NCI-H774 (cell line): ENCODE results near the gene MYH6.
"Not testable (repeated sequence)": the region's sequence is repeated elsewhere in the genome, so short reads cannot be mapped to it uniquely, and the experiment has no call there.

Experiments used
- DNase-seq: peaks from one replicate; lab custom pipeline; 2025; lab: John Stamatoyannopoulos, UW

The MYH6 gene

GRCh38 chr14:23435543-23436326, 27.7 kb upstream of the MYH6 start, which contains the start of gene MYH7:
MYH7 (minus strand) TSS chr14:23435660; CDS start chr14:23433732, 1,928 bp downstream.
- no peak for DNase-seq

DNA sequence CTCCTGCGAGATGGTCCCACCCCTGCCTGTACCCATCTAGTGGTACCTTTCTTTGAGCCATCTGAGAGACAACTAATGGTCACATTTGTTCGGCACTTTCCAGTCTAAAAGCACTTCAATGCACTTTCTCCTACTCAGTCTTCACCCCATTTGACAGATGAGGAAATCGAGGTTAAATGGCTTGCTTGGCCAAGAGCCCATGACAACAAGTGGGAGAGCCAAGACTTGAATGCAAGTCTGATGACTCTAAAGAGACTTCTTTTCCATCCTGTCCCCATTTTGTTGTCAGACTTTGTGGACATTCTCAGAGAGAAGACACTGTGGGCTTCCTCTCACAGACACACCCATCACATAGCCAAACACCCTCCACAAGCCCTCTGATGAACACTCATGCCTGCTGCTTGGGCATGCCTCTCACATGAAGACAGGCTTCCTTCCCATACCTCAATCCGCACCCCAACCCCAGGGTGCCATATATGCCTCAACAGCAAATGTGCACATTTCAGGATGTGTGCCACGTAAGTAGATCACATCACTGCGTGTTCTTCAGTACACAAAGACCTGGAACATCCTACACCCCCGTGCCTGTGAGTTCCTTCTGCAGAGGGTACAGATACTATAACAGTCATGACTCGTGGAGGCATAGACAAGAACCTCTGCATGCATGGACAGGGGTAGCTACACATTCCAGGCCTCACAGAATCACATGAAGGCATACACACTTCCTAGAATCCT, 26.6 kb upstream of the MYH6 start:
- DNase-seq: no peak

DNA sequence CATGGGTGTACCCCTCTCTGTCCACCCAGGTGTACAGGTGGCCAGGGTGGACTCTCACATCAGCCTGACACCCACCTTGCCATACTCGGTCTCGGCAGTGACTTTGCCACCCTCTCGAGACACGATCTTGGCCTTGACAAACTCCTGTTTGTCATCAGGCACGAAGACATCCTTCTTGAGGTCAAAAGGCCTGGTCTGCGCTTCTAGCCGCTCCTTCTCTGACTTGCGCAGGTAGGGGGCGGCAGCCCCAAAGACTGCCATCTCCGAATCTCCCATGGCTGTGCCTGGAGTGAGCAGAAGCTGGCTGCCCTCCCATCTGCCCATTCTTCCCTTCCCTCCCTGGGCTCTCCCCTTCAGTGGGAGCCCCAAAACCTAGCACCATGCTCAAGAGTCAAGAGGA, 25.4 kb upstream of the MYH6 start:
- DNase-seq: no peak

GRCh38 chr14:23432946-23433345, 24.9 kb upstream of the MYH6 start:
- DNase-seq: no peak

GRCh38 chr14:23432102-23432925, 24.2 kb upstream of the MYH6 start:
- DNase-seq: no peak

DNA sequence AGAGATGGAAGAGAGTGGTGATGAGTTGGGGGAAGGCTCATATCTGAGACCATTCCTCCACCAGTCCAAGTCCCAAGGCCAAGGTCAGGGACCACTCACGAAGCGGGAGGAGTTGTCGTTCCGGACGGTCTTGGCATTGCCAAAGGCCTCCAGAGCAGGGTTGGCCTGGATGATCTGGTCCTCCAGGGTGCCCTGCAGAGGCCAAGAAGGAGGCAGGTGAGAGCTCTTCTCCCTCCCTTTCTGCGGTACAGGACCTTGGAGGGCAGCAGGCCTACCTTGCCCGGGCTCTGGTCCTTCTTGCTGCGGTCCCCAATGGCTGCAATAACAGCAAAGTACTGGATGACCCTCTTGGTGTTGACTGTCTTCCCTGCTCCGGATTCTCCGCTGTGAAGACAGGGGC, 23.4 kb upstream of the MYH6 start:
- no peak for DNase-seq

- DNase-seq: no peak
Observed at GRCh38 chr14:23430723-23431085, 22.6 kb upstream of the MYH6 start.

- DNase-seq: no peak
Observed at GRCh38 chr14:23430016-23430722, 22.1 kb upstream of the MYH6 start.

GRCh38 chr14:23428686-23429495, 20.8 kb upstream of the MYH6 start:
- DNase-seq: no peak

DNA sequence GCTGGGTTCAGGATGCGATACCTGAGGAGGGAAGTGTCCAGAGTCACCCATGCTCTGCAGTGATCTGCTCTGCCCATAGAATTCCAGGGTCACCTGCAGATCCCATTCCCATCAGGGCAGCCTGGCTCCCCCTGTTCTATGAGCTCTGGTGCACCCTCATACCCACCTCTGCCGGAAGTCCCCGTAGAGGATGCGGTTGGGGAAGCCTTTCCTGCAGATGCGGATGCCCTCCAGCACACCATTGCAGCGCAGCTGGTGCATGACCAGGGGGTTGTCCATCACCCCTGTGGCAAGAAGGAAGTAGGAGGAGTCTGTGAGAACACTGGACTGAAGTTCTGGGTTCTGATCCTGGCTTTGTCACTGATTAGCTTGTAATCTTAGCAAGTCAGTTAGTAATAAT, 17.7 kb upstream of the MYH6 start:
- DNase-seq: not testable (repeated sequence)

- no peak for DNase-seq
Observed at GRCh38 chr14:23425169-23425568, 17.1 kb upstream of the MYH6 start.

DNA sequence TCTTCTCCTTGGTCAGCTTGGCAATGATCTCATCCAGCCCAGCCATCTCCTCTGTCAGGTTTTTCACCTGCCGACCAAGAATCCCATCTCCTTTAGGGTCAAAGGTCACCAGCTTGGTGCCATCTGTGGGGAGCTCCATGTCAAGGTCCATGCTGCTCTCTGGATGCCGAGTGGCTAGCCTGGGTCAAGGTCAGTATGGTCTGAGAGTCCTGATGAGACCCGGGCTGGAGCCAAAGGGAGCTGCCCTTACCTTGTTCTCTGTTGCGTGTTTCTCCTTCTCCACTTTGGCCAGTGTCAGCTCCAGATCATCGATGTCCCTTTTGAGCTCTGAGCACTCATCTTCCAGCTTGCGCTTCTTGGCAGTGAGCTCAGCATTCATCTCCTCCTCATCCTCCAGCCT, 15.6 kb upstream of the MYH6 start:
- no peak for DNase-seq

- no peak for DNase-seq
Observed at GRCh38 chr14:23421594-23421993, 13.5 kb upstream of the MYH6 start.

- DNase-seq: not testable (repeated sequence)
Observed at GRCh38 chr14:23419646-23420045, 11.6 kb upstream of the MYH6 start.

DNA sequence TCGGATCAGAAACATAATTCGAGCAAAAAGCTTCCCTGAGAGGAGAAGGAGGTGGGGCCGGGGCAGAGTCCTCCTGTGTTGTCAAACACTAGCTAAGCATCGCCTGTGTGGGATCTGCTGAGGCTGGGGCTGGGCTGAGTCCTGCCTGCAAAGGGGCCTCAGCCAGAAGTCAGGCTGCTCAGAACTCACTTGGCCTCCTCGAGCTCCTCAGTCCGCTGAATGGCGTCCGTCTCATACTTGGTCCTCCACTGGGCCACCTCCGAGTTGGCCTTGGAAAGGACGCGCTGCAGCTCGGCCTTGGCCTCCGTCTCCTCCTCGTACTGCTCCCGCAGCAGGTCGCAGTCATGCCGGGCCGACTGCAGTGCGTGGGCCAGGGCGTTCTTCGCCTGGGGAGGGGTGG, 9.9 kb upstream of the MYH6 start:
- no peak for DNase-seq

GRCh38 chr14:23417269-23417668, 9.2 kb upstream of the MYH6 start:
- DNase-seq: not testable (repeated sequence)

GRCh38 chr14:23416801-23417200, 8.7 kb upstream of the MYH6 start:
- no peak for DNase-seq

DNA sequence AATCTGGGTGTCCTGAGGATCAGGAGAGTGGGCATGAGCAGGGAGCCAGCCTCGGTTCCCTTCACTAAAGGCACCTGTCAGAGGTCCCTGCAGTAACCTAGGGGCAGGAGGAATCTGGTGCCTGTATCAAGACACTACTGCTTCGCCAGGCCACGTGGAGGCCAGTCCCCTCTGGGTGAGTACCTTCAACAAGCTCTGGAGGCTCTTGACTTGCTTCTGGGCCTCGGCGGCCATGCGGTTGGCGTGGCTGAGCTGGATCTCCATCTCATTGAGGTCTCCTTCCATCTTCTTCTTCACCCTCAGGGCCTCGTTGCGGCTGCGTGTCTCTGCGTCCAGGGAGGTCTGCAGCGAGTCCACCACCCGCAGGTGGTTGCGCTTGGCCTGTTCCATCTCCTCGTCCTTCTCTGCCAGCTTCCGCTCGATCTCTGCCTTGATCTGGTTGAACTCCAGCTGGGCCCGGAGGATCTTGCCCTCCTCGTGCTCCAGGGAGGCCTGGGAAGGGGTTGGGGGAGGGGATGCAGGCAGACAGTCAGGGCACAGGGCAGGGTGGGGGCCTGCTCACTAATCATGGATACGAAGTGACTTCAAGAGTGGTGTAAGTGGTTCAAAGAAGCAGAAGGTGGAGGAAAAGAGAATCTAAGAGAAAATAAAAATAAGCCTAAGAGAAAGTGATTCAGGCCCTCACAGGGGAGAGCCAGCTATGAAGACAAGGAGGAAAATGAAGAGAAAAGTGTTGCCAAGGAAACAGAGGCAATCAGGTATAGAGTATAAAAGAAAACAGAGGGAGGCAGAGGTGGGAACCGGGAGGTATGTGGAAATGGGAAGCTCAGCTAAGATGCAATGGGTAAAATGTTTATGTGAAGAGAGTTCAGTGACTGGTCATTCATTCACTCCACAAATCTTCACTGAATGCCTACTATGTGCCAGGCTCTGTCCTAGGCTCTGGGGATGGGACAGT, 8.0 kb upstream of the MYH6 start:
- no peak for DNase-seq

DNA sequence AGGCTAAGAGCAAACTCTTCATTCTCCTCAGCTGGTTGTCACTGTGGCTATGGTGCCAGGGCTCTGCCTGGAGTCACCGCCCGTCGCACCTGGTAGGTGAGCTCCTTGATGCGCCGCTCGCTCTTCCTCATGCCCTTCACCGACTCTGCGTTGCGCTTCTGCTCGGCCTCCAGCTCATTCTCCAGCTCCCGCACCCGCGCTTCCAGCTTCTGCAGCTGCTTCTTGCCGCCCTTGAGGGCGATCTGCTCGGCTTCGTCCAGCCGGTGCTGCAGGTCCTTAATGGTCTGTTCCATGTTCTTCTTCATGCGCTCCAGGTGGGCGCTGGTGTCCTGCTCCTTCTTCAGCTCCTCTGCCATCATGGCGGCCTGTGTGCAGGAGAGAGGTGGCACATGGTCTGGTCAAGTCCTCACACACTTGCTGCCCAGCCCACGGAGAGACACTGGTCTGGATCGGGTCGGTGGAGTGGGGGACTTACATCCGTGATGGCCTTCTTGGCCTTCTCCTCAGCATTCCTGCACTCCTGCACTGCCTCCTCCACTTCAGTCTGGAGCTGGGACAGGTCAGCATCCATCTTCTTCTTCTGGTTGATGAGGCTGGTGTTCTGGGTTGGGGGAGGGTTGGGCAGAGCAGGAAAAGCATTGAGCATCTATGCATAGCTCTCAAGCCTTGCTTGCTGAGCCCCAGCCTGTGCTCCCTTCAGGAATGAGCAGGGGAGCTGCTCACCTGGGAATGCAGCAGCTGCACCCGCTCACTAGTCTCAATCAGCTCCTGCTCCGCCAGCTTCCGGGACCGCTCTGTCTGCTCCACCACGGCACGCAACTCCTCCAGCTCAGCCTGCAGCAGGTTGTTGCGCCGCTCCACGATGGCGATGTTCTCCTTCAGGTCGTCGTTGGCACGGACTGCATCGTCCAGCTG, 7.1 kb upstream of the MYH6 start:
- no peak for DNase-seq
